Hematopoietic multipotent progenitor cell treated with erythropoietin and hydrocortisone succinate and interleukin-3 and kit ligand, for 4 days (in vitro differentiated cells): ENCODE results near the gene EML4.
"Not testable (repeated sequence)": the region's sequence is repeated elsewhere in the genome, so short reads cannot be mapped to it uniquely, and the experiment has no call there.

Experiments used
- DNase-seq: peaks from one replicate; pipeline ENCODE4 v3.0.0-alpha.2; 2015

Gene EML4

DNA sequence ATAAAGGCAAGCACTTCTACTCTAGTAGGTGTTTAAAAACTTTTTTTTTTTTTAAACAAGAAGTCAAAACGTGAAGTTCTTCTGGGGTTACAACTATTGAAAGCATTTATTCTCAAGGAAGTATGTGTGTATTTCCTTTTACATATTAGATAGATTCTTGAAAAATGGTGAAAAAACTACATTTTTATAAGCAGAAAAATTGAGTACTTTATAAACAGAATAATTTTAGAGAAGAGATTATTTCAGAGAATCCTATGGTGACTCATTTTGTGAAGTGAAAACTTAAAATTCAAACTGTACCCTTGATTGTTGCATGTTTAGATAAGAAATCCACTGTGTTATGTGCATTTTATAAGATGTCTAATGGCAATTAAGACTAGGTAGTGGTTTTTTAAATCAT lies 2.9 kb downstream of the EML4 start:
- DNase-seq = no peak

DNA sequence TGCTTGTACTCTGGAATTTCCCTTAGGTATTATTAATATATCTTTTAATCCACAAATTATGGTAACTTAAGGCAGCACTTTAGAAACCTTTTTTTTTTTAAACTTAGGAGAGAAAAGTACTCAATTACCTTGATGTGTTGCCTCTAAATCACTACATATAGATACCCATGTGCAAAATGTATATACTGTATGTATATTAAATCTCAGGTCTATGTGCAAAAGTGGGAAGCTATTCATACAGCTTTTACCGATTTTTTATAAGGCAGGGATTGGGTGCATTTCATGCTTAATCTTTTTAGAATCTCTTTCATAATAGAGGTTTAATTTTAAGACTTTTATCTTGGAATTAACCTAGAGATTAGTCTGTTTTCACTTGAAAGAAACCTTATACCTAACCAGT lies 3.4 kb downstream of the EML4 start:
- no peak for DNase-seq

- DNase-seq = not testable (repeated sequence)
Observed at GRCh38 chr2:42173467-42173866, 4.3 kb downstream of the EML4 start.

- DNase-seq = no peak
Observed at GRCh38 chr2:42176992-42177738, 8.0 kb downstream of the EML4 start.

DNA sequence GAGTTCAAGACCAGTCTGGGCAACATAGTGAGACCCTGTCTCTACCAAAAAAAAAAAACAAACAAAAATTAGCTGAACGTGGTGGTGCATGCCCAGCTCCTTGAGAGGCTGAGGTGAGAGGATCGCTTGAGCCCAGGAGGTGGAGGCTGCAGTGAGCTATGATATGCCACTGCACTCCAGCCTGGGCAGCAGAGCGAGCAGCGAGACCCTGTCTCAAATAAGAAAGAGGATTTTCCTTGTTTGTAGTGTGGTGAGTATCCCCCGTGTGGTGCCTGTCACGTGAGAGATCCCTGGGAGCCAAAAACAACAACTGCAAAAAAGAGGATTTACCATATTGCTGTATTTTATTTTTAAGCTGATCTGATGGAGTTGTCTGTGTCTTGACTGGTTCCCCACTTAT lies 9.2 kb downstream of the EML4 start:
- no peak for DNase-seq

GRCh38 chr2:42180300-42180699 lies 11.1 kb downstream of the EML4 start:
- DNase-seq = no peak

- DNase-seq = no peak
Observed at GRCh38 chr2:42182654-42183308, 13.6 kb downstream of the EML4 start.

GRCh38 chr2:42183775-42184174 lies 14.6 kb downstream of the EML4 start:
- DNase-seq = no peak

GRCh38 chr2:42184346-42184745 lies 15.2 kb downstream of the EML4 start:
- no peak for DNase-seq

DNA sequence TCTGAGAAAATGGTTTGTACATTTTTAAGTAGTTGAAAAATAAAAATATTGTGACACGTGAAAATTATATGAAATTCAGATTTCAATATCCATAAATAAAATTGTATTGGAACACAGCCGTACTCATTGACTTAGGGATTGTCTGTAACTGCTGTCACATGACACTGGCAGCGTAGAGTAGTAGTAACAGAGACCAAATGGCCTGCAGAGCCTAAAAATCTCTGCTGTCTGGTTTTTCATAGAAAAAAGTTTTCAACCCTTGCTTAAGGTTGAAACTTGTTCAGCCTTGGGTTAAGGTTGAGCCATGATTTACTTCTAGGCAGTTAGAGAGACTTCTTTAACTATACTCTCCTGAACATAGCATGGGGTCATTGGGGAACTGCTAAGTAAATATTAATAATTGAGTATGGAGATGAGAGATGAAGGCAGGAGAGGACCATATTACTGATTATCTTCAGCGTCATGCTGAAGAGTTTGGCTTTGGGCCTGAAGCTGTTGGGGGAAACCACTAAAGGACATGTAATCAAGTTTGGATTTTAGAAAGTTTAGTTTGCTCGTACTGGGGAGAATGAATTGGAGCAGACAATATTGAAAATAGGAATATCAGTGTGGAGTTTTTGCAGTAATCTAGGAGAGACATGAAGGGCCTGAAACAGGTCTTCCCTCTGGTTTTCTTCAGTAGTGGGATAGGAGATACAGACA lies 16.2 kb downstream of the EML4 start:
- no peak for DNase-seq

- no peak for DNase-seq
Observed at GRCh38 chr2:42186366-42186765, 17.2 kb downstream of the EML4 start.

DNA sequence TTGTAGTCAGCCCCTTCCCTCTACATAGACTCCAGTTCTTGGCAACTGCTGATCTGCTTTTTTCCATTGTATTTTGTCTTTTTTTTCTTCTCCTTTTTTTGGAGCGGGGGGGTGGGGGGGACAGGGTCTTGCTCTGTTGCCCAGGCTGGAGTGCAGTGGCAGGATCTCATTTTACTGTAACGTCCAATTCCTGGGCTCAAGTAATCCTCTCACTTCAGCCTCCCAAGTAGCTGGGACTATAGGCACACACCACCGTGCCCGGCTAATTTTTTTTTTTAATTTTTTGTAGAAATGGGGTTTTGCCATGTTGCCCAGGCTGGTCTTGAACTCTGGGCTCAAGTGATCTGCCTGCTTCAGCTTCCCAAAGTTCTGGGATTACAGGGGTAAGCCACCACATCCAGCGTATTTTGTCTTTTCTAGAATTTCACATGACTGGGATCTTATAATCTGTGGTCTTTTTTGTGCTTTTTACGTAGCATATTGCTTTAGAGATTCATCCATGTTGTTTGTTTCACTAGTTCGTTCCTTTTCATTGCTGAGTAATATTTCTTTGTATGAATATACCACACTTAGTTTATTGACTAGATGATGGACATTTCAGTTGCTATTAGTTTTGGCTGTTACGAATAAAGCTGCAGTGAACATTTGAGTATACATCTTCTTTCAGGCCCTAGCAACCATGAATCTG lies 17.9 kb downstream of the EML4 start:
- no peak for DNase-seq

DNA sequence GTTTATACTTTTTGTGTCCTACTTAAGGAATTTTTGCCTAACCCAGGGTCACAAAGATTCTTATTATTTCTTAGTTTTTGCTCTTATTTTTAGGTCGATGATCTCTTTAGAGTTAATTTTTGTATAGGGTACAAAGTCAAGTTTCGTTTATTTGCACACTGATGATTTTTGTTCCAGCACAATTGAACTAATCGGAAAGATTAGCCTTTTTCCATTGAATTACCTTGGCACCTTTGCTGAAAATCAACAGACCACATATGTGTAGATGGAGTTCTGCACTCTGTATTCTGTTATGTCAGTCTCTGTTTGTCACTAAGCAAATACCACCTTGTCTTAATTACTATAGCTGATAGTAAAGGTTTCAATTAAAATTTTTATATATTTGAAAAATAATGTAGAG lies 18.7 kb downstream of the EML4 start:
- DNase-seq = no peak

DNA sequence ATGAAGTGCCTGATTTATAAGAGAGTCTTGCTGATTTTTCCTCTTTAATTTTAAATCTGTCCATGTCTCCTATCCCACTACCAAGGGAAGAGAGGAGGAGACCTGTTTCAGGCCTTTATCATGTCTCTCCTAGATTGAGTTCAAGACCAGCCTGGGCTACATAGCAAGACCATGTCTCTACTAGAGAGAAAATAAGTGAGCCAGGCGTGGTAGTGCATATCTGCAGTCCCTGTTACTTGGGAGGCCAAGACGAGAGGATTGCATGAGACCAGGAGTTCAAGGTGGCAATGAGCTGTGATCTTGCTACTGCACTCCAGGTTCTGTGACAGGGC lies 20.0 kb downstream of the EML4 start:
- no peak for DNase-seq

GRCh38 chr2:42190191-42190590 lies 21.0 kb downstream of the EML4 start:
- no peak for DNase-seq

GRCh38 chr2:42191285-42192009 lies 22.3 kb downstream of the EML4 start:
- DNase-seq = no peak

DNA sequence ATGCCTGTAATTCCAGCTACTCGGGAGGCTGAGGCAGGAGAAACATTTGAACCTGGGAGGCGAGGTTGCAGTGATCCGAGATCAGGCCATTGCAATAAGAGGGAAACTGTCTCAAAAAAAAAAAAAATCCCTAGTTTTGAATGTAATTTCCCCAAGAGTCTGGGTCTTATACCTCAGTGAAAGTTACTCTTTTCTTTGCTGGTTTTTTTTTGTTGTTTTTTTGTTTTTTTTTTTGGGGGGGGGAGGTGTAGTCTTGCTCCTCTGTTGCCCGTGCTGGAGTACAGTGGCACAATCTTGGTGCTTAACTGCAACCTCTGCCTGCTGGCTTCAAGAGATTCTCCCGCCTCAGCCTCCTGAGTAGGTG lies 22.8 kb downstream of the EML4 start:
- DNase-seq = no peak

DNA sequence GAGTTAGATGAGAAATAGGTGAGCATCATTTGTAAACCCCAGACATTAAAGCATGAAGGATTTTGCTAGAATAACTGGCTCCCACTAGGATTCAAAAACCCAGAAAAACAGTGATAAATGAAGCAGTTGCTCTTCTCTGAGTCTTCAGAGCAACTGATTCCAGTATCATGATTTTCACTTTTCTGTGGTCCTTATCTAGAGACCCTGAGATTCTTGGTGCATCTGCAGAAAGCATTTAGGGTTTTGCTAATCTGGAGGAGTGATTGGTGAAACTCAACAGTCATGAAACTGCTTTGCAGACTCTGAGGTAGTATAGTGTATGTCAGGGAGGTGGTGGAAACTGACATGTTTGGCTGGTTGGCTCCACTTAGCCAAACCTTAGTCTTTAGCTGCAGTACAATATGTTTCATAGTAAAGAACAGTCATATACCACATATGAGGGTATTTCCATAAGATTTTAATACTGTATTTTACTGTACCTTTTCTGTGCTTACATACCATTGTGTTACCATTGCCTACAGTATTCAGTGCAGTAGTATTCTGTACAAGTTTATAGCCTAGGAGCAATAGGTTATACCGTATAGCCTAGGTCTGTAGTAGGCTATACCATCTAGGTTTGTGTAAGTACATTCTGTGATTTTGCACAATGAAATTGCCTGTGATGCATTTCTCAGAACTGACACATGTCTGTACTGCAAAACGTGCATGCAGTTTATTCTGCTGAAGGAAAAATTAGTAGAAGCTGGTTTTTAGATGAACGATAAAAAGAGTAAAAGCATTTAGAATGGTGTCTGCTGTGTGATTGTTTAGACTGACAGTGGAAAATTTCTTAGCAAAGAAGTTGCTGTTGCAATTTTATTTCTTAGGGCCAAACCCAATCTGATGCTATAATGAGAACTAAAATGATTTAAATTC lies 23.8 kb downstream of the EML4 start:
- no peak for DNase-seq

DNA sequence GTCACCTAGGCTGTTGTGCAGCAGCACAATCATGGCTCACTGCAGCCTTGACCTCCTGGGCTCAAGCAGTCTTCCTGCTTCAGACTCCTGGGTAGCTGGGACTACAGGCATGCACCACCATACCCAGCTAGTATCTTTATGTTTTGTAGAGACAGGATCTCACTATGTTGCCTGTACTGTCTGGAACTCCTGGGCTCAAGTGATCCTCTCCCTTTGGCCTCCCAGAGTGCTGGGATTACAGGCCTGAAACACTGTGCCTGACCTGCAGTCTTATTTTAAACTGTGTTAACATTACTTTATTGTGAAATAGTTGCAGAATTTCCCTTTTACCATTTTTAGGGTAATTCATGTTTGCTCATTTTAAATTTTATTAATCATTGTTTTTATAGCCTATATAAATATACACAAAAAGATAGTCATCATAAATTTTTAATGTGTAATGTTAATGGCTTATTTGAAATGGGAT lies 24.6 kb downstream of the EML4 start:
- DNase-seq = no peak

DNA sequence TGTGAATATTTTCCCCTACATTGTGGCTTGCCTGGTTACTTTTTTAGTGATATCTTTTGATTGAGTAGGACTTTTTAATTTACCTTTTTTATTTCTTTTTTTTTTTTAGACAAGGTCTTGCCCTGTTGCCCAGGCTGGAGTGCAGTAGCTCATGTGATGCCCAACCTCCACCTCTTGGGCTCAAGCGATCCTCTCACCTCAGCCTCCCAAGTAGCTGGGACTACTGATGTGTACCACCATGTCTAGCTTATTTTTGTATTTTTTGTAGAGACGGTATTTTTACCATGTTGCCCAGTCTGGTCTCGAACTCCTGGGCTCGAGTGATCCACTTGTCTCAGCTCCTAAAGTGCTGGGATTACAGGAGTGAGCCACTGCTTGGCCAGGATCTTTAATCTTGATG lies 25.3 kb downstream of the EML4 start:
- no peak for DNase-seq

DNA sequence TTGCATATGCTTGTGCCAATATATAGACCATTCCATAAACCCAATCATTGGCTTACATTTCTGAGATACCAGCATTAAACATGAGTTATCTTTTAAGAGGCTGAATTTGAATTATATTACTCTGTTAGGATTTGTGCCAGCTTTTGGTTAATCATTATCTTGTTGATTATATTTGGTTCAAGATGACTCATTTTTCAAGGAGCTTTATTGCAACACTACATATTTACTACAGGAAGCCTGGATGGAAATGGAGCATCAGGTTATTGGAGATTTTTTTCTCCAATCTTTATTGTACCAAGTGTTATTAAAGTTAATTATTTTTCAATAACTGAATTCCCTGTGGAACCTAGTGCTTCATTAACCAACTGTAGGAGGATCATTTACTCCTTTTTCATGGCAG lies 26.4 kb downstream of the EML4 start:
- peak; percentile 13 for DNase-seq

GRCh38 chr2:42196070-42196402 lies 26.9 kb downstream of the EML4 start:
- no peak for DNase-seq
